ENCODE measurements around the gene MKNK2.

MKNK2 gene

GRCh38 chr19:2058570-2059421 is 7.8 kb upstream of the MKNK2 start:
- no peak for DNase-seq (ENCODE audit: low read depth in 2 of 2)

- DNase-seq (ENCODE audit: low read depth in 2 of 2) = no peak
These were observed 6.7 kb upstream of the MKNK2 start for GRCh38 chr19:2057484-2058469.

- DNase-seq (ENCODE audit: low read depth in 2 of 2) = no peak
These were observed 5.8 kb upstream of the MKNK2 start for GRCh38 chr19:2056837-2057192.

- no peak for DNase-seq (ENCODE audit: low read depth in 2 of 2)
These were observed 5.1 kb upstream of the MKNK2 start for GRCh38 chr19:2055931-2056836.

- no peak for DNase-seq (ENCODE audit: low read depth in 2 of 2)
These were observed 3.7 kb upstream of the MKNK2 start for GRCh38 chr19:2054763-2055162.

GRCh38 chr19:2053601-2054389 is 2.8 kb upstream of the MKNK2 start:
- no peak for DNase-seq (ENCODE audit: low read depth in 2 of 2)

GRCh38 chr19:2051773-2052704 is 995 bp upstream of the MKNK2 start:
- no peak for DNase-seq (ENCODE audit: low read depth in 2 of 2)

- DNase-seq (ENCODE audit: low read depth in 2 of 2) = no peak
These were observed 574 bp downstream of the MKNK2 start for GRCh38 chr19:2050349-2050990.

GRCh38 chr19:2049741-2050348 is 1.2 kb downstream of the MKNK2 start:
- DNase-seq (ENCODE audit: low read depth in 2 of 2) = peak; percentile 39 to 46

GRCh38 chr19:2048959-2049740 is 1.9 kb downstream of the MKNK2 start:
- no peak for DNase-seq (ENCODE audit: low read depth in 2 of 2)

- DNase-seq (ENCODE audit: low read depth in 2 of 2) = no peak
These were observed 2.7 kb downstream of the MKNK2 start for GRCh38 chr19:2048104-2048958.

- DNase-seq (ENCODE audit: low read depth in 2 of 2) = no peak
These were observed 3.5 kb downstream of the MKNK2 start for GRCh38 chr19:2047449-2048103.

GRCh38 chr19:2047076-2047448 is 4.0 kb downstream of the MKNK2 start:
- no peak for DNase-seq (ENCODE audit: low read depth in 2 of 2)

GRCh38 chr19:2046046-2046907 is 4.8 kb downstream of the MKNK2 start:
- DNase-seq (ENCODE audit: low read depth in 2 of 2) = no peak

- DNase-seq (ENCODE audit: low read depth in 2 of 2) = no peak
These were observed 5.5 kb downstream of the MKNK2 start for GRCh38 chr19:2045501-2046045.
